Activated CD4-positive, alpha-beta T cell treated with anti-CD3 and anti-CD28 coated beads, Interleukin-2, amount 50 U/mL, for 24 hours (primary cell): ENCODE data around the gene VPS16.
A peak's percentile ranks its signal among the peaks of the same experiment; 100 is the strongest.

Experiments
- DNase-seq, 2 donors: peaks; one replicate each; pipeline ENCODE4 v3.0.0-alpha.2; 2020; ENCODE audit warnings: low read depth in 1 of 2, low spot score in 1 of 2

Gene VPS16

DNA sequence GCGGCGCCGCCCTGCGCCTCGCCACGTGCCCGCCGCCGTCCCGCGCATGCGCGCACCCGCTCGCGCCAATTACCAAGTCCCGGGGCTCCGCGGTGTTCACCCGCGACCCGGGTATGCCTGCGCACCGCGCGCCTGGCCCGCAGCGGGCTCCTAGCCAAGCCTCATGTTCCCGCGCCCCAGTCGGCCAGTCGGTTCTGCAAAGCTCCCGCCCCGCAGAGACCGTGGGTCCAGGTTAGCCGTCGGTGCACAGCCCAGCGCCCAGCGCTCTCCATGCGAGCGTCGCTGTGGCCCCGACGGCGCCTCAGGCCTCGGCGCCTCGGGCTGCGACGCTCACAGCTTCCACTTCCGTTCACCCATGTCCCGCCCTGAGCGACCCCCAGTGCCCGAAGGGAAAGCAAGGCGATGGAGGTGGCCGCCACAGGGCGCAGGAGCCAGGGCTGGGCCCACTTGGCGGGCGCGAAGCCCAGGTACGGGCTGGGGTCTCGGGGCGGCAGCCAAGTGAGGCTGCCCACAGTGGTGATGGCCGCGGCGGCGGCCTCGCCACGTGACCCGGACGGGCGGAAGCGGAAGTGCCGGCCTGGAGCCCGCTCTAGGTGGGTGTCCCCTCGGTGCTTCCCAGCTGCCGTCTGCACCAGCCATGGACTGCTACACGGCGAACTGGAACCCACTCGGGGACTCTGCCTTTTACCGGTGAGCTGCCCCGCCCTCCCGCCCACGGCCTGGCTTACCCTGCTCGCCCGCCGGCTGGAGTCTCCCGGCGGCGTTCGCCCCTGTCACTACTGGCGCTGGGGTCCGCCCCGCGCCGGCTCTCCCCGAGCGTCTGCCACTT is at the start of gene VPS16, which contains the start of gene PCED1A:
Gene VPS16 (plus strand): TSS at position 608 of the 829 bp plus-strand sequence. CDS start 30 bp downstream, at position 638.
Gene PCED1A (minus strand): TSS at position 518 of the 829 bp plus-strand sequence. CDS start 743 bp downstream, outside the sequence.
- DNase-seq = peak; percentile 84 to 89

DNA sequence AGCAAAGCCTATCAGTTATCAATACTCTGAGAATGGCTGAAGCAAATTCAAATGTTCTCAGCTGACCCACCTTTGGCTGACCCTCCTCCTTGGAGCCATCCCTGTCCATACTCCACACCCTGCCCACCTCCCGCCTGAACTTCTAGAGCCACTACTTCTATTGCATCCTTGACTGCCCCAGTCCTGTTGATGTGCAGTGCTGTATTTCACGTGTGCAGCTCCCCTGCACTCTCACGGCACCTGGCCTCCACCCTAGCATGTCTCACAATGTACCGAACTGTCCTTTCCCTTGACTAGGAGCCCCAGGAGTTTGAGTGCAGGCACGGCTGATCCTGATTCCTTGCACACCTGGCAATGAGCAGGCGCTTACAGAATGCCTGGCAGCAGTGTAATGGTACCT is 47.1 kb upstream of the VPS16 start:
- no peak for DNase-seq

DNA sequence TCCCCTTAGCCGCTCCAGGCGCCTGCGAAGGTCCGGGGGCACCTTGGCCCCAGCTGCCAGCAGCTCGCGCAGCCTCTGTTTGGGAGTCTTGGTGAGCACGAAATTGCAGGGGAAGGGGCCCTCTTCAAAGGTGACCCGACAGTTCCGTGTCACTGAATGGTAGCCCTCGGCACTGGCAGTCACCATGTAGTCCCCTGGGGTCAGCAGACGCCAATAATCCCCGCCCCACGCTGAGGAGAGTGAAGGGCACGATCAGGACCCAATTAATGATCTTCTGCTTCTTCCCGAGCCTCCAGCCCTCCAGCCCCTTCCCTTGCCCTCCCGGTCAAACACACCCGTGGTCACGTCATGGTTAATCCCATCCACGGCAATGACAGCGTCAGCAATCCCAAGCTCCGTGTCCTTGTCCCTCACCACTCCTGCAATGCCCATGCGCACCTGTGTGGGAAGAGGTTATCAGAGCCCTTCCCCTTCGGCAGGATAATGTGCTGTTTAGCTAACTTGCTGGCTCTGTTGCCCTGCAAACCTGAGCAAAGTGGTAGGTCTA is 46.3 kb upstream of the VPS16 start:
- DNase-seq = no peak

DNA sequence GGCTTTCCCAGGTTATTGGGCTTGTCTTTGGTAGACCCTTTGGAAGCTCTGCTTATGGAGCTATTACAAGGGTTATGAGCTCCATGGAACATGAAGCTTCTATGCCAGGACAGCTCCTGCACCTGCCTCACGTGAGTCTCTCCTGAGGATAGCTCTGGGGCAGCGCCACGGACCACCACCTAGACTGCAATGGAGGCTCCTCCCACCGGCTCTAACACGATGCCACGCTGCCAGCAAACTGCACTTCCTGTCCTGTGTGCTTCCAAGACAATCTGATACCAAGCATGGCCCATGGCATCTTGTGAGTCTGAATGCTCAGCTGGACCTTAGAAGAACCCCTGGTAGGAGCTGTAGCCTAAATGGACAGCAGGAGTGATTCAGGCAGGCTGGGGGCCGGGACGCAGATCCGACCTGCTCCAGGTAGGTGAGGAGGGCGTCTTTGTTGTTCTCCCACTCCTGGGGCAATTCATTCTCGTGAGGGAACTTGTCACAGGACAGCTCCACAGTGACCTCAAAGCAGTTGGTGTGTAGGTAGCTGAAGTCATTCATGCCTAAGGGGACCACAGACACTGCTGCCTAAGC is 45.6 kb upstream of the VPS16 start:
- no peak for DNase-seq

DNA sequence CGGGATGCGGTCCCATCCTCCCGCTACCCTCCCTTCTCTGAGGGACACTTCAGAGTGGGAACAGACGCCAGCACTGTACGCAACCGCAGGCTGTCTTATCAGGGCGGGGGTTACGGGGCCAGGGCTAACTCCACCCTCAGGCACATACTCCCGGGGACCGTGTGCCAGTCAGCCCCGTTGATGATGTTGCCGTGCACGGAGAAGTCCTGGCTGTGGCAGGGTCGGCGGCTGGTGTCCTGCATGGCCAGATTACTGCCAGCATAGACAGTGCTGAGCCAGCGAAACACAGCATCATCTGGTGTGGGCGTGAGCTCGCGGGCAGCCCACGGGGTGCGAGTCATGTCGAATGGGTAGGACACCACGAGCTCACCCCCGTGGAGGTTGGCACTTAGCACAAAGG is 45.1 kb upstream of the VPS16 start:
- no peak for DNase-seq

DNA sequence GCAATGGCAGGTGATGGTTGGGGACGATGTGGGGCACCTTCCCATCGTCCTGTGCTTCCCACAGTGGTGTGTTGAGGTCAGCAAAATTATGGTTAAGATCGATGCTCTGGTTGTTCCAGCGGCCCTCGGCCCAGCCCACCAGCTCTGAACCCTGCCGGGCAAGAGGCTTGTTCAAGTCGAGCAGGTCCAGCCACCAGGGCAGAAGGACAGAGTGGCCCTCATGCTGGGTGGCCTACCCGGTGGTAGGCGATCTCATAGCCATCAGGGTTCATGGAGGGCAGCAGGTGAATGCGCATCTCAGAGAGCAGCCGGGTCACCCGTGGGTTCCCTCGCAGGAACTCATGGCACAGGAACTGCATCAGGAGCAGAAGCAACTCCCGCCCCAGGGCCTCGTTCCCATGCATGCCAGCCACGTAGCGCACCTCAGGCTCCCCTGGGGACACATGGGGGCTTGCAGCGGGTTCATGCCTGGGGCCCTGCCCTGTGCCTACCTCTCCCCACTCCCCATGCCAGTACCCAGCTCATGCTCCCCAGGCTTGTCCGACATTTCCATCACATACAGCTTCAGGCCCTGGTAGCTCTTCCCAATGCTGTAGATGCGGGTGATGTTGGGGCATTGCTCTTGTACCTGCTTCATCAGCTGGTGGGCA is 44.4 kb upstream of the VPS16 start:
- no peak for DNase-seq

DNA sequence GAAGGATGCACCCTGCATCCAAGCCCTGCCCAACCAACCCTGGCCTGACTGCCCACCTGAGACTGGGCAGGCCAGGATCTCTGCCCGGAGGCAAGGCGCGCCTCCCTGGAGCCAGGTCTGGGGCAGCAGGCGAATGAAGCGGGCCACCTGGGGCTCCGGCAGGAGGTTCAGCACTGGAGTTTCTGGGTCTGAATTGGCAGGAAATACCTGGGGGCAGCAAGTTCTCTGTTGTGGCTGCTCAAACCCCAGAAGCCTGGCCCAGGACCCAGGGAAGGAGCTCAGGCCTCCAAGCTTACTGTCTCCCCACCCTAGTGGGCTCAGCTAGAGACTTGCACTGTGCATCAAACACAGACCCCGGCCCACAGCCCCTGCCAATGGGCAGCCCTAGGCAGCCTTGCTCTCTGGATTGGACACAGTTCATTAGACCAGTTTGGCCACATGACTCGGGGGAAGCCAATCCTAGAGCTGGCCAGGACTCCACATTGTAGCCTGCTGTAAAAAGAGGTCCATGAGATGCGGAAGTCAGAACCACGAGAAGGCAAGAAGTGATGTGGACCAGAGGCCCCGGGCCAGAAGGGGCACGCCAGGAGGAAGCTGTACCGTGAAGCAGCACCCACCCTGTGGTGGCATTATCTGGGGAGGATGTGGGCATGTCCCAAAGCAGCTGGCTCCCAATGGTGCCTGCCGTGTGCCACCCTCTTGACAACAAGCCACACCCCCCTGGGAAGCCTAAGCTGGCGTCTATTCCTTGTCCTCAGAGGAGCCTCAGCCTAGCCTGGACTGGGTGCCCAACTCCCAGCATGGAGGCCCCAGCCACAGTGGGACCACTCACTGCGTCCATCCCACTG is 43.2 kb upstream of the VPS16 start:
- DNase-seq = no peak

DNA sequence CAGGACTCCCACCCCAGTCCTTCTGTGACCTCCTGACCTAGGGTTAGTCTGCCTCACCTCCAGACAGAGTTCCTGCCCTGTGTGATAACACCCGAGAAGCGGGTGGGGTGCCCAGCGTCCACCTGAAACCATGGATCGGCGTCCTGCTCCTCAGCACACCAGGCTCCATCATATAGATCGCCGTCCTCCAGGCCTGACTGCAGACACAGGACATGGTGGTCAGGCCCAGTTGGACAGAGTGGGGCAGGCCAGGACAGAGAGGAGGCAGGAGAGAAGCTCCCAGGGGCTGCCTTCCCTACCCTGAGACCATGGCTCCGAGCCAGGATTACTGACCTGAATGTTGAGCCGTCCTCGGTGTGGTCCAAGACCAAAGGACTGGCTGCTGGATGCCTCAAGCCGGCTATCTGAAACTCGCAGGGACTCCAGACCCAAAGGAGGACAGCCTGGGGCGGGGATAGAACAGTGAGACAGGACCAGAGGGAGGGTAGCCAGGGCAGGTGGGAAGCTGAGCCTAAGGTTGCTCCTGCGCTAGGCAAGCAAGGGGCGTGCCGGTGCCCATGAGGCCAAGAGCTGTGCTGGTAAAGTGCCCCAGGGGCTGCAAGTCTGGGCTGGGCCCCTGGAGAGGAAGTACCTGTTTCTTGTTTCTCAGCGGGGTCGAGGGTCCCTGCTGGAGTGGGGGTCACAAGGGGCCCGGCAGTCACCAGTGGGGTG is 42.3 kb upstream of the VPS16 start:
- no peak for DNase-seq

DNA sequence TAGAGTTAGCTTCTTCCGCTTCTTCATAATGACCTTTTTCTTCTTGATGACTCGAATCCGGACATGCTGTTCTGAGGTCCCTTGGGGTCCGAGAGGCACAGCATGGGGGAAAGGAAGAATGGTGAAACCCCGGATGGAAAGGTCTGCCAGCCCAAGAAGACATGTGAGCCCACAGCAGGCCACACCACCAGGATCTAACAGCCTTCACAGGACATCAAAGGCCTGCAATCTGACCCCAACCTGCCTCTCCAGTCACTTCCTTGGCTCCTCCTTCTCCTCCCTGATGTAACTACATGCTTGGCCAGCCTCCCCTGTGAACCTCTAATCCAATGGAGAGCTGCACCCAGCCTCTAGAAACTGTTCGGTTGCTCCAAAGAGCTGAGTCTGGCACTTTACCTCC is 41.7 kb upstream of the VPS16 start:
- DNase-seq = no peak

DNA sequence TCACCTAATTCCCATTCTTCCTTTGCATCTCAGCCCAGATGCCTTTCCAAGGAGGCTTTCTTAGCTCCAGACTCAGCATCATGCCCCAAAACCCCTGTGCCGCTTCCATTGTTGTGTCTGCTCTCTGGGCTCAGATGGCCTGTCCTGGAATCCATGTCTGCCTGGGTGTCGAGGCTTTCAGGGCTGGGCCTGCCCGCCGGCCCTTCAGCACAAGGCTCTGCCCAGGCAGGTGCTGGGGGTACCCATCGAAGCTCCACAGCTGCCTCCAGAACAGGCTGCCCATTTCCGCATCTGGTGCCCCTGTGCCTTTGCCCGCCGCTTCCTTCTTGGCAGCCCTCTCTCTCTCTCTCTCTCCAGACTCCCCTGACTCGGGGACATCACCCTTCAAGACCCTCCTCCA is 41.3 kb upstream of the VPS16 start:
- no peak for DNase-seq

DNA sequence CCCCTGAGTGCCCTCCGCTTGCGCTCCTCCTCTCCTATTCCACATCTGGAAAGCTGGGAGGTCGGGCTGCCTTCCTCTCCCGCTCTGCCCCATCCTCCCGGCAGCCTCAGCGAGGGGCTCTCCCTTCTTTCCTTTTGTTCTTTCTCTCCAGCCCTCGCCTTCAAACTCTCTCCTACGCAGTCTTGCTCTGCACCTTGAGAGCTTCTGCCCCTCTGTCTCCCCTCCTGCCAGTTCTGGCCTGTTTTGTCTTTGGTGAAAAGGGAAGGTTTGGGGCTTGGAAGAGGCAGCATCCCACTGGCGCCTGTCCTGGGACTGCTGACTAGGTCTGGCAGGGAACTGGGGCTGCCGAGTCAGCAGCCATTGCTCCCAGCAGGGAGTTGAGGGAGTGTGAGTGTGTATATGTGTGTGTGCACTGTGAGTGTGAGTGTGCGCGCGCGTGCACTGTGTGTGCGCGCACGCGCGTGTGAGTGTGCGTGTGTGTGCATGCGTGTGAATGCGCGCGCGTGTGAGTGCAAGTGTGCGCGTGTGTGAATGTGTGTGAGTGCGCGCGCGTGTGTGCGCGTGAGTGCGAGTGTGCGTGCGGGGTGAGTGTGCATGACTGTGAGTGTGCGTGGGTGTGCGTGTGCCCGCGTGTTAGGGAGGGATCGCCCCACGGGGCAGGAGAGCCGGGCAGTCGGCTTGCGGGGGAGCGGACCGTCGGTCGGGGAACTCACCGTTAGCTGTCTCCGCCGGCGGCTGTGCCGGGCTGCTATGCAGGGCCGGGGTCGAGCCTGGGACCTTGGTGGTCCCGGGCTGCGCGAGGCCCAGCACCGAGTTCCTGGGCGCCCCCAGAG is 40.6 kb upstream of the VPS16 start:
- DNase-seq = no peak

DNA sequence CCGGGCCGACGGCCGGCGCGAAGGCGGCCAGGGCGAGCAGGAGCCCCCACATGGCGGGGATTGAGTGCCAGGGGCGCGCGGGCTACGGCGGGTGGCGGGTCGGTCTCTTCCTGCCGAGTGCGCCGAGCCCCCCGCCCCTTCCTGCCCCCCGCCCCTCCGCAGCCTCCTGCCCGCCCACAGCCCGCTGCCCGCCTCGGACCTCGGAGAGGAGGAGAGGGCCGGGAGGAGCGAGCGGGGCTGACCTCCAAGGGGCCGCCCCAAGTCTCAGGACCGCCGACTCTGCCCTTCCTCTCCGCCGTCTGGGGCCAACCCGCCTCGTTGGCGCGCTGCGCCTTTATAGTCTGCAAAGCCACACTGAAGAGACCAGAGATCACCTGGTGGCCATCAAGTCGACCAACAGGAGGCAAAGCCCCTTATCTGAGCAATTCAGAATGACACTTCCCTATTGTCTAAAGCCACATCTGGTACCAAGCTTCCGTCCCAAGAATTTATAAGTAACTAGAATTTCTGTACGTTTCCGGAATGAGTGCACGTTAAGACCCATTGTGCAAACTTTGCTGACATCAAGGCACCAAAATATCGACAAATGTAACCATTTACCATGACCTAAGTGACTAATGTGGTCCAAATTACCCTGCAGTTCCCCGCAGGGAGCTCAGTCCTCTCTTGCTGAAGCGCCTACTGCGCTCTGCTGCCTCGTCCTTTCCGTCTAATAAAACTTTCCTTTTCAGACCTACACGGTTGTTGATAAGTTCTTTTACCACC is 39.8 kb upstream of the VPS16 start, which contains the start of gene CPXM1:
Gene CPXM1 (minus strand): TSS at position 107 of the 765 bp plus-strand sequence. CDS start 55 bp downstream, at position 52.
- DNase-seq = no peak

DNA sequence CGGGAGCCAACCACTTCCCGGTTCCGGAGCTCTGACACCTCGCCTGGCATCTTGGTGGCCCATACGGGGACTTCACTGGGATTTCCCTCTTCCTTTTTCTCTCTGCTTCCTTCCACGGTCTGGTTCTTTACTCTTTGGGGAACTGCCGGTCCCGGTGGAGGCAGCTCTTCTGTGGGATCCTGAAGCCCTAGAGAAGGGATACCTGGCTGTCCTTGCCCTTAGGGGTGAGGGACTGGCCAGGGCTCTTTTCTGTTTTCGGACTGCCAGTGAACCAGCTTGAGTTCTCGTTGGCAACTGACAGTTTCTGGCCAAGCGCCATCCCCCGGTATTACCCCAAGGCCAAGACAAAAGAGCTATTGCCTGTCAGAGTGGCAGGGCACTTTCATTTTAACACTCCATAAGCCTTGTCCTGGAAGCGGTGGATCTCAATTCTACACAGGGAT is 39.2 kb upstream of the VPS16 start:
- no peak for DNase-seq

DNA sequence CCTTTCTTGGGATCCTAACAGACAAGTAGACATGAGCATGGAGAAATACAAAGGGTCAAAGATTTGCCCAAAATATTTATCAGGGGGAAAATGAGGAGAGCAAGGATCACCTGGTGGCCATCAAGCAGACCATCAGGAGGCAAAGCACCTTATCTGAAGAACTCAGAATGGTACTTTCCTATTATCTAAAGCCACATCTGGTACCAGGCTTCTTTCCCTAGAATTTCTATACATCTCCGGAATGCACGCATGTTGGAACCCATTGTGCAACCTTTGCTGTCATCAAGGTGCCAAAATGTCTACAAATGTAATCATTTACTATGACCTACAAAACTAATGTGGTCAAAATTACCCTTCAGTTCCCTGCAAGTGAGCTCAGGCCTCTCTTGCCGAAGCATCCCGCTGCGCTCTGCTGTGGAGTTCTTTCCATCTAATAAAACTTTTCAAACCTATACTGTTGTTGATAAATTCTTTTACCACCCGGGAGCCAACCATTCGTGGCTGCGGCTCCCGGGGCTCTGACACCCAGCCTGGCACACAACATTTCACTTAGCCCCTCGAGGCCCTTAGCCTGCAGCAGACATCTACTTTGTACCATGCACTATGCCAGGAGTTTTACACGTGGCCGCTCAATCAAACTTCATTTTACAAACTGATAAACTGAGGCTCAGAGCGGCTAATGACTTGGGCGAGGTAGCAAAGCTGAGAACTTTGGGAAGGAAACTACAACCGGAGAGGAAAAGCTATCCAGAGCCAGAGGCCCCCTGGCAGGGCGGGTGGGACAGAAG is 36.3 kb upstream of the VPS16 start:
- DNase-seq = no peak

DNA sequence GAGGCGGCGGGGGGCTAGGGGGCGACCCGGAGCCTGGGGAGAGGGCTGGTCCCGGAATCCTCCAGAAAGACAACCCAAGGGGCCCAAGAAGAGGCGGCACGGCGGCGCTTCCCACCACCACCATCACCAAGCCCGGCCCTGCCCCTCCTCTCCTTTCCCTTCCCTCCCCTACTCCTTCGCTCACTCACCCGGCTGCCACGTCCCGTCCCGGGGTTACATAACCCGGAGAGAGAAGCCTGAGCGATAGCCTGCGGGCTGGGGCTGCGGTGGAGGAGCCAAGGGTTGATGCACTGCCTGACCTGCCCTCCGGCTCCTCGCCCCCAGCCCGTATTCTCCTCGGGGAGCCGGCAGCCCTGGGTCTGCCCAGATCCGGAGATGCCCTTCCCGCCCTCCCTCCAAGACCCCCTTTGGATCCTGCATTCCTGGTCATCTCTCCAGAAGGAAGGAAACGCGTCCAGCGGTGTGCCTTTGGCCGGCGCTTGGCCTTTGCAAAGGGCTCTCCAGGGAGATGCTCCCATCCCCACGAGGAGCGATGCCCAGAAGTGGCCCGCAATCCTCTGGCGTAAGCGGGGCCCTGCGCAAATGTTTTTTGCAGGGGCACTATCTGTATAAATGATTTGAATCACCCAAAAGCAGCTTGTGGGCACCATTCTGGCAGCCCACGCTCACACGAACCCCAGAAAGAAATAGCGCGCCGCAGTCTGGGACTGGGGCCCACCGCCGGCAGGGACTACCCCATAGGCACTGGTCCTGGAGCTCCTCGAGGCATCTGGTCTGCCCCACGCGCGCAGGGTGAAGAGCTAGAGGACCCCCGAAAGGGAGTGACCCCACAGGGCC is 35.5 kb upstream of the VPS16 start:
- no peak for DNase-seq

DNA sequence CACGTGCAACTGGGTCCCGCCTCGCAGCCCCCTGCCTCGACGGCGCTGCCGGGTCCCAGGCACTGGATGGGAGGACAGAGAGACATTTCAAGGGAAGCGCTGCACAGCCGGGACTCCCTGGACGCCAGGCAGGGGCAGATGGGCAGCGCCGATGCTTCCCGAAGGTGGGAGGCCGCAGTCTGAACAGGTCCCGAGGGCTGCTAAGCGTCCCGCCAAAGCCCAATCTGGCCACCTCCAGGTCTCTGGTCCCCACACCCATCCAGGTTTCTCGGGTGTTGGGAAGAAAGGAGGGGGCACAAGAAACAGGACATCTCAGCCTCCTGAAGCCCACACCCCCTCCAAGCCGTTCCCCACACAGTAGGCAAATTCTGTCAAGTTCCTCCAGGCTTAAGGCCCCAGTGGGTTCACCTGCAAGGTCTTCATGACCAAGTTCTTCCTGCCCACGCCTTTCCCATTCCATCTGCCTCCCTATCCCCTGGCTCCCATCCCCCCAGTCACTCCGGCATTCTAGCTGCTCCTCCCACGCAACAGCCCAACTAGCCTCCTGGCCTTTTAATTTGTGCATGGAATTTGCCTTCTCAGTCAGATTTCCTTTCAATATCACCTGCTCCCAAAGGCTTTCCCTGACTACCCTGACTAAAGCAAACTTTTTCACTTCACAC is 34.7 kb upstream of the VPS16 start:
- DNase-seq = no peak
